ENCODE measurements around the gene CHST15. TPM values are rescaled to one million over a fixed set of nuclear protein-coding genes. Genes with fewer than 3 reads are reported as not detected.

The CHST15 gene
- total and polyA plus RNA-seq, 11 donors: 0.88 to 27.1 (median 4.1) TPM

DNA sequence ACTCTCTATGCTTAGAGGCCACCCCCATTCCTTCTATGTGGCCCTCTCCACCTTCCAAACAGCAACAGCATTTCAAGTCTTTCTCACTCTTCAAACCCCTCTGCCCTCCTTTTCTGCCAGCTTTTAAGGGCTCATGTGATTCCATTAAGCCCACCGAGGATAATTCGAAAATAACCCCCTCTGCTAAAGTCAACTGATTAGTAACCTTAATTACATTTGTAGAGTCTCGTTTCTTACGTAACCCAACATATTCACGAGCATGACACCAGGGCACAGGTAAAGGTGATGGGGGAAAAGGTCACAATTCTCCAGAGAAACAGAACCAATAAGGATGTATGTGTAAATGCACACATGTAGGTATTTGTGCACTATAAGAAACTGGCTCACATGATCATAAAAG is 6.7 kb upstream of the CHST15 start:
- Histone ChIP-seq H3K27me3 (peaks cover 0 to 11% (median 3%) of the 10 kb centered on the region in 9 donors), H3K9me3 (peaks cover 0 to 10% (median 2%) of the 10 kb centered on the region in 12 donors), H3K4me3 (no peak overlapping the region), H3K4me1 (peaks cover 0 to 4% (median 0%) of the 10 kb centered on the region in 12 donors), H3K27ac (no peak overlapping the region), H3K36me3 (no peaks in the 10 kb centered on the region)
- intact Hi-C loops (cut with DNase I): no loop called here
- WGBS, 4 donors: 95 to 96% (median 96%) methylated on average over 5 of the region's 5 CpGs
- DNase-seq: no peak
- ATAC-seq: no peak
- no peak for TF ChIP-seq POLR2A (IDR thresholded peaks at IDR 0.05)
- TF ChIP-seq, protein P1, sequence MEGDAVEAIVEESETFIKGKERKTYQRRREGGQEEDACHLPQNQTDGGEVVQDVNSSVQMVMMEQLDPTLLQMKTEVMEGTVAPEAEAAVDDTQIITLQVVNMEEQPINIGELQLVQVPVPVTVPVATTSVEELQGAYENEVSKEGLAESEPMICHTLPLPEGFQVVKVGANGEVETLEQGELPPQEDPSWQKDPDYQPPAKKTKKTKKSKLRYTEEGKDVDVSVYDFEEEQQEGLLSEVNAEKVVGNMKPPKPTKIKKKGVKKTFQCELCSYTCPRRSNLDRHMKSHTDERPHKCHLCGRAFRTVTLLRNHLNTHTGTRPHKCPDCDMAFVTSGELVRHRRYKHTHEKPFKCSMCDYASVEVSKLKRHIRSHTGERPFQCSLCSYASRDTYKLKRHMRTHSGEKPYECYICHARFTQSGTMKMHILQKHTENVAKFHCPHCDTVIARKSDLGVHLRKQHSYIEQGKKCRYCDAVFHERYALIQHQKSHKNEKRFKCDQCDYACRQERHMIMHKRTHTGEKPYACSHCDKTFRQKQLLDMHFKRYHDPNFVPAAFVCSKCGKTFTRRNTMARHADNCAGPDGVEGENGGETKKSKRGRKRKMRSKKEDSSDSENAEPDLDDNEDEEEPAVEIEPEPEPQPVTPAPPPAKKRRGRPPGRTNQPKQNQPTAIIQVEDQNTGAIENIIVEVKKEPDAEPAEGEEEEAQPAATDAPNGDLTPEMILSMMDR (IDR thresholded peaks at IDR 0.05): no peak

DNA sequence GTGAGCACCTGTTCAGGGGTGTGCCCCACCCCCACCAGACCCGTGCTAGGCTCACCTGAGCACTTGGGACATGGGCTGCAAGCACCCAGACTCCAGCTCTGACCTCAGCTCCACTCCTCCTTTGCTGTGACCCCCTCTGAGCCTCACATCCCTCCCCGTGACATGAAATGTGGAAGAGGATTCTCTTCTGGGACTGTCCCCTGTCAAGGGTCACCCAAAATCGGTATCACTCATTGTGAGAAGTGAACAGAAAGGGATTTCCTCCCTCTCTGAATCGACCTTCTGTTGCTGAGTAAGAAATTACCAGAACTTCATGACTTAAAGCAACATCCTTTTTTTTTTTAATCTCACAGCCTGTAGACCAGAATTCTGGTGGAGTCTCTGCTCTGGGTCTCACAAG is 6.2 kb upstream of the CHST15 start:
- Histone ChIP-seq H3K36me3 (no peaks in the 10 kb centered on the region), H3K27me3 (peaks cover 0 to 11% (median 3%) of the 10 kb centered on the region in 9 donors), H3K4me1 (peaks cover 0 to 8% (median under 1%) of the 10 kb centered on the region in 12 donors), H3K27ac (no peak overlapping the region), H3K4me3 (no peak overlapping the region), H3K9me3 (peaks cover 0 to 10% (median 2%) of the 10 kb centered on the region in 12 donors)
- TF ChIP-seq POLR2A (IDR thresholded peaks at IDR 0.05): no peak
- TF ChIP-seq, protein P1 (IDR thresholded peaks at IDR 0.05): no peak
- 59 to 67% (median 63%) methylated on average over 4 of the region's 4 CpGs for WGBS, 4 donors
- intact Hi-C loops (cut with DNase I): loop anchor here in 1 of 10 donors (10.0 kb wide), 1 partner anchor 55 kb away; no protein-coding TSS in a partner anchor
- ATAC-seq (no peak), DNase-seq (no peak)

DNA sequence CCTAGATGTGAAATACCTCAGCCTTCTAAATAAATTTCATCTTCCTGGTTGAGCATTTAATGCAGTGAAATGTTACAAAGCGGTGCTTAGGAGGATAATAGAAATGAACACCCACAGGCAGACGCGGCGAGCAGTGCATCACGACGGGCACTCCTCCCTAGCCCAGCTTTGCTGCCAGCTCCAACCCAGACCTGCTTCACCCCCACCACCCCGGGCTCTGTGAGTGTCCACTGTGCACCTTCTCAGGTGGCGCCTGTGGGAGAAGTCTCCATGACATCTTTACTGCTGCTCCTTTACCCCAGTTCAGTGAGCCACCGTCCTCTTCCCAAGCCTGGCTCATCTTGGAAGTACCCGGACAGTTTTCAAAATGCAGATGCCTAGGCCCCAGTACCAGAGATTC is 5.2 kb upstream of the CHST15 start:
- Histone ChIP-seq H3K4me3 (no peak overlapping the region), H3K9me3 (peaks cover 0 to 10% (median 2%) of the 10 kb centered on the region in 12 donors), H3K4me1 (peaks cover 0 to 17% (median 9%) of the 10 kb centered on the region in 12 donors), H3K27ac (no peak overlapping the region), H3K27me3 (peaks cover 0 to 12% (median 3%) of the 10 kb centered on the region in 9 donors), H3K36me3 (no peaks in the 10 kb centered on the region)
- intact Hi-C loops (cut with DNase I): loop anchor here in 1 of 10 donors (10.0 kb wide), 1 partner anchor 56 kb away; no protein-coding TSS in a partner anchor
- ATAC-seq: no peak
- TF ChIP-seq, protein P1 (IDR thresholded peaks at IDR 0.05): no peak
- TF ChIP-seq POLR2A (IDR thresholded peaks at IDR 0.05): no peak
- 86 to 93% (median 92%) methylated on average over 10 of the region's 10 CpGs for WGBS, 4 donors
- no peak for DNase-seq

DNA sequence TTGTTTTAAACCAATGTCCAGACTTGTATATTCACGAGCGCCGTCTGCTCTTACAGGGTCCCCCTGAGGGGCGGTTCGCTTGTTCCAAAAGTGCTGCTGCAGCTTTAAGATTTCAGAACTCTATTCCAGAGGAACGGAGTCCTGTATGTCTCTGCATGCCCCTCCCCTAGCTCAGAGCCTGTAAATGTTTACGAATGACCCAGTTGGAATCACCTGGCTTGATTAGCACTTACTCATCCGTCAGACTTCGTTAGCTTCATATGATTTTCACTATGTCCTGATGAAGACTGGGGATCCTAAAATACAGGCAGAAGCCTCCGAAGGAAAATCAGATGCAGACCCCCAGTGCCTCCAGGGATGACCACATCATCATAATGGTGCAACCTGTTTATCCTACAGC is 4.5 kb upstream of the CHST15 start:
- ATAC-seq (no peak), DNase-seq (no peak)
- H3K9me3 ChIP-seq: peaks cover 0 to 10% (median 2%) of the 10 kb centered on the region in 12 donors
- H3K27ac ChIP-seq: no peak overlapping the region
- no peak overlapping the region for H3K4me3 ChIP-seq
- WGBS, 4 donors: 55 to 71% (median 62%) methylated on average over 10 of the region's 10 CpGs
- peaks cover 0 to 18% (median 3%) of the 10 kb centered on the region in 9 donors for H3K27me3 ChIP-seq
- TF ChIP-seq POLR2A (IDR thresholded peaks at IDR 0.05): no peak
- TF ChIP-seq, protein P1 (IDR thresholded peaks at IDR 0.05): no peak
- H3K36me3 ChIP-seq: no peaks in the 10 kb centered on the region
- peaks cover 0 to 18% (median 11%) of the 10 kb centered on the region in 12 donors for H3K4me1 ChIP-seq
- intact Hi-C loops (cut with DNase I): loop anchor here in 1 of 10 donors (10.0 kb wide), 1 partner anchor 57 kb away; no protein-coding TSS in a partner anchor
